Effector memory CD4-positive, alpha-beta T cell (primary cell): ENCODE measurements around the gene LYPD6.

Source experiments
- DNase-seq, 3 donors: peaks; one replicate each; pipeline ENCODE4 v3.0.0-alpha.2; 2020
- H3K27ac ChIP-seq: 2 replicates; pipeline ENCODE4 v1.7.0; 2013; ENCODE audit warnings: mild to moderate bottlenecking, low read length, moderate library complexity; ENCODE audit not compliant: insufficient read depth, poor library complexity, severe bottlenecking
- H3K27me3 ChIP-seq: replicated peaks from 2 replicates; pipeline ENCODE4 v1.7.0; 2013; ENCODE audit warnings: mild to moderate bottlenecking, low read length; ENCODE audit not compliant: insufficient read depth, control insufficient read depth, poor library complexity, severe bottlenecking
- H3K36me3 ChIP-seq: 2 replicates; pipeline ENCODE4 v1.7.0; 2013; ENCODE audit warnings: mild to moderate bottlenecking, low read length, moderate library complexity; ENCODE audit not compliant: control insufficient read depth, insufficient read depth
- H3K4me1 ChIP-seq: 2 replicates; pipeline ENCODE4 v1.7.0; 2013; ENCODE audit warnings: low read length, mild to moderate bottlenecking; ENCODE audit not compliant: control insufficient read depth, insufficient read depth, poor library complexity, severe bottlenecking
- H3K4me3 ChIP-seq: 2 replicates; pipeline ENCODE4 v1.7.0; 2013; ENCODE audit warnings: low read length, low read depth, mild to moderate bottlenecking; ENCODE audit not compliant: insufficient read depth, poor library complexity, severe bottlenecking
- H3K9me3 ChIP-seq: 2 replicates; pipeline ENCODE4 v1.7.0; 2013; ENCODE audit warnings: mild to moderate bottlenecking, low read length, moderate library complexity; ENCODE audit not compliant: control insufficient read depth

The LYPD6 gene

GRCh38 chr2:149365931-149366583 is 35.7 kb downstream of the LYPD6 start:
- H3K27ac ChIP-seq, result no peak overlapping the region
- H3K4me1 ChIP-seq, result no peaks in the 10 kb centered on the region
- H3K9me3 ChIP-seq, result no peaks in the 10 kb centered on the region
- no peak overlapping the region for H3K4me3 ChIP-seq
- H3K36me3 ChIP-seq, result no peaks in the 10 kb centered on the region
- DNase-seq, result no peak
- H3K27me3 ChIP-seq, result no peaks in the 10 kb centered on the region

GRCh38 chr2:149370061-149370775 is 39.8 kb downstream of the LYPD6 start:
- H3K27ac ChIP-seq, result no peak overlapping the region
- no peak overlapping the region for H3K4me3 ChIP-seq
- no peaks in the 10 kb centered on the region for H3K27me3 ChIP-seq
- no peaks in the 10 kb centered on the region for H3K4me1 ChIP-seq
- no peaks in the 10 kb centered on the region for H3K36me3 ChIP-seq
- no peaks in the 10 kb centered on the region for H3K9me3 ChIP-seq
- DNase-seq, result no peak

GRCh38 chr2:149371476-149371875 is 41.1 kb downstream of the LYPD6 start:
- H3K4me3 ChIP-seq, result no peak overlapping the region
- no peaks in the 10 kb centered on the region for H3K9me3 ChIP-seq
- H3K4me1 ChIP-seq, result no peaks in the 10 kb centered on the region
- H3K27me3 ChIP-seq, result no peaks in the 10 kb centered on the region
- H3K27ac ChIP-seq, result no peak overlapping the region
- no peak for DNase-seq
- H3K36me3 ChIP-seq, result no peaks in the 10 kb centered on the region

- no peaks in the 10 kb centered on the region for H3K27me3 ChIP-seq
- no peaks in the 10 kb centered on the region for H3K36me3 ChIP-seq
- no peak overlapping the region for H3K27ac ChIP-seq
- H3K4me1 ChIP-seq, result no peaks in the 10 kb centered on the region
- H3K4me3 ChIP-seq, result no peak overlapping the region
- no peak for DNase-seq
- no peaks in the 10 kb centered on the region for H3K9me3 ChIP-seq
Observed at GRCh38 chr2:149375801-149376361, 45.5 kb downstream of the LYPD6 start.

- Histone ChIP-seq H3K4me3 (no peak overlapping the region), H3K27me3 (no peaks in the 10 kb centered on the region), H3K36me3 (no peaks in the 10 kb centered on the region), H3K4me1 (no peaks in the 10 kb centered on the region), H3K27ac (no peak overlapping the region), H3K9me3 (no peaks in the 10 kb centered on the region)
- no peak for DNase-seq
Observed at GRCh38 chr2:149380205-149380604, 49.8 kb downstream of the LYPD6 start.

- Histone ChIP-seq H3K4me3 (no peak overlapping the region), H3K9me3 (no peaks in the 10 kb centered on the region), H3K36me3 (no peaks in the 10 kb centered on the region), H3K27me3 (no peaks in the 10 kb centered on the region), H3K27ac (no peak overlapping the region), H3K4me1 (no peaks in the 10 kb centered on the region)
- DNase-seq, result no peak
Observed at GRCh38 chr2:149383340-149383739, 53.0 kb downstream of the LYPD6 start.

GRCh38 chr2:149385350-149385749 is 55.0 kb downstream of the LYPD6 start:
- no peak for DNase-seq
- H3K27ac ChIP-seq, result no peak overlapping the region
- no peaks in the 10 kb centered on the region for H3K9me3 ChIP-seq
- no peaks in the 10 kb centered on the region for H3K27me3 ChIP-seq
- no peaks in the 10 kb centered on the region for H3K4me1 ChIP-seq
- H3K36me3 ChIP-seq, result no peaks in the 10 kb centered on the region
- H3K4me3 ChIP-seq, result no peak overlapping the region

GRCh38 chr2:149387411-149387810 is 57.0 kb downstream of the LYPD6 start:
- no peaks in the 10 kb centered on the region for H3K36me3 ChIP-seq
- H3K27ac ChIP-seq, result no peak overlapping the region
- H3K27me3 ChIP-seq, result no peaks in the 10 kb centered on the region
- no peak for DNase-seq
- H3K9me3 ChIP-seq, result no peaks in the 10 kb centered on the region
- no peak overlapping the region for H3K4me3 ChIP-seq
- no peaks in the 10 kb centered on the region for H3K4me1 ChIP-seq

- no peak overlapping the region for H3K4me3 ChIP-seq
- no peaks in the 10 kb centered on the region for H3K9me3 ChIP-seq
- no peaks in the 10 kb centered on the region for H3K36me3 ChIP-seq
- H3K27ac ChIP-seq, result no peak overlapping the region
- DNase-seq, result no peak
- no peaks in the 10 kb centered on the region for H3K4me1 ChIP-seq
- no peaks in the 10 kb centered on the region for H3K27me3 ChIP-seq
Observed at GRCh38 chr2:149388120-149388816, 57.9 kb downstream of the LYPD6 start.
